ENCODE data around the gene SLC2A11.

DNA sequence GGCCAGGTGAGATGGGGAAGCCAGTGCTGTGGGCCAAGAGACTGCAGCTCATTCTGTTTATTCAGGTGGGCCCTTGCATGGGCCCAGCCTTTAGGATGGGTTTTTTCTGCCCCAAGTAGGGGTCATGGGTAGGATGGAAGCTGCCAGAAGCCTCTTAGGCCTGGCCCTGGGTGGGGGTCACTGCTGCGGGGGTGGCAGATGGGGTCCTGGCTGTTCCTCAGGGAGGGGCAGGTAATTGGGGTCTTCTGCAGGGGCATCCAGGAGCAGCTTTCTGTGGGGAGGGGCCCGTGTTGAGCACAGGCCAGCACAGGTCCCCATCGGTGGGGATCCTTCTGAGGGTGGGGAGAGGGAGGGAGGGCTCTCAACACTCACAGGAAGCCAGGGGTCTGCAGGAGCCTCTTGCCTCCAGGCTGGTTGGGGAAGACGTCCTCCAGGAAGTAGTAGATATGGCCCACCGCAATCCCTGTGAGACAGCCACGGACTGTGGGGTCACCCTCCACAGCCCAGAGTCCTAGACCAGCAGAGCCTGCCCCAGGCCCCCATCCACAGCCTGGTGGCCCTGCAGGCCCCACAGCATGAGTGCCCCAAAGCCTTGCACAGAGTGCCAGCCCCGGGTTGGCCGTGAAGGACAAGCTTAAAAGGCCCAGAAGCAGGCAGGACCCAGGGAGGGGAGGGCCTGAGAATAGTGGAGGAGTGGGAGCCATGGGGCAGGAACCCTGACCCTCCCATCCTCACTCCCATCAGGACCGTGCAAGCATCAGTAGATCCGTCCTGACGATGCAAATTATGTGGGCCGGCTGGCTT lies 20.8 kb upstream of the SLC2A11 start:
- TF ChIP-seq, protein P1, sequence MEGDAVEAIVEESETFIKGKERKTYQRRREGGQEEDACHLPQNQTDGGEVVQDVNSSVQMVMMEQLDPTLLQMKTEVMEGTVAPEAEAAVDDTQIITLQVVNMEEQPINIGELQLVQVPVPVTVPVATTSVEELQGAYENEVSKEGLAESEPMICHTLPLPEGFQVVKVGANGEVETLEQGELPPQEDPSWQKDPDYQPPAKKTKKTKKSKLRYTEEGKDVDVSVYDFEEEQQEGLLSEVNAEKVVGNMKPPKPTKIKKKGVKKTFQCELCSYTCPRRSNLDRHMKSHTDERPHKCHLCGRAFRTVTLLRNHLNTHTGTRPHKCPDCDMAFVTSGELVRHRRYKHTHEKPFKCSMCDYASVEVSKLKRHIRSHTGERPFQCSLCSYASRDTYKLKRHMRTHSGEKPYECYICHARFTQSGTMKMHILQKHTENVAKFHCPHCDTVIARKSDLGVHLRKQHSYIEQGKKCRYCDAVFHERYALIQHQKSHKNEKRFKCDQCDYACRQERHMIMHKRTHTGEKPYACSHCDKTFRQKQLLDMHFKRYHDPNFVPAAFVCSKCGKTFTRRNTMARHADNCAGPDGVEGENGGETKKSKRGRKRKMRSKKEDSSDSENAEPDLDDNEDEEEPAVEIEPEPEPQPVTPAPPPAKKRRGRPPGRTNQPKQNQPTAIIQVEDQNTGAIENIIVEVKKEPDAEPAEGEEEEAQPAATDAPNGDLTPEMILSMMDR (IDR thresholded peaks at IDR 0.05) = no peak
- no peak for TF ChIP-seq POLR2A (IDR thresholded peaks at IDR 0.05)

All from esophagus squamous epithelium (tissue), 4 donors.